H9 (cell line): ENCODE measurements around the gene TENT5C. TPM values are rescaled to one million over a fixed set of nuclear protein-coding genes. Genes with fewer than 3 reads are reported as not detected.

ENCODE experiments used
- DNase-seq: peaks from one replicate; pipeline ENCODE4 v3.0.0-alpha.2; 2017
- H2AFZ ChIP-seq: one replicate; pipeline ENCODE4 v1.6.1; 2013; ENCODE audit warnings: mild to moderate bottlenecking, low read length, control low read depth, moderate library complexity
- H2AK5ac ChIP-seq: 2 replicates; pipeline ENCODE4 v1.6.1; 2013; ENCODE audit warnings: low read length, control low read depth, mixed read lengths; ENCODE audit not compliant: insufficient read length
- H2BK120ac ChIP-seq: one replicate; pipeline ENCODE4 v1.6.1; 2013; ENCODE audit warnings: low read depth, mild to moderate bottlenecking, low read length, control low read depth, inconsistent platforms; ENCODE audit not compliant: poor library complexity, severe bottlenecking
- H2BK12ac ChIP-seq: 2 replicates; pipeline ENCODE4 v1.6.1; 2013; ENCODE audit warnings: low read length, control low read depth, mixed read lengths, low read depth; ENCODE audit not compliant: insufficient read length
- H2BK15ac ChIP-seq: 2 replicates; pipeline ENCODE4 v1.6.1; 2013; ENCODE audit warnings: low read depth, low read length, control low read depth
- H2BK20ac ChIP-seq: one replicate; pipeline ENCODE4 v1.6.1; 2013; ENCODE audit warnings: low read depth, mild to moderate bottlenecking, low read length, control low read depth, inconsistent platforms; ENCODE audit not compliant: poor library complexity, severe bottlenecking
- H2BK5ac ChIP-seq: 2 replicates; pipeline ENCODE4 v1.6.1; 2013; ENCODE audit warnings: low read length, control low read depth, mixed read lengths; ENCODE audit not compliant: insufficient read length
- H3K14ac ChIP-seq: 2 replicates; pipeline ENCODE4 v1.6.1; 2013; ENCODE audit warnings: low read length, control low read depth; ENCODE audit not compliant: insufficient read depth
- H3K18ac ChIP-seq: 2 replicates; pipeline ENCODE4 v1.6.1; 2013; ENCODE audit warnings: low read depth, mild to moderate bottlenecking, mixed read lengths, low read length, control low read depth; ENCODE audit not compliant: insufficient read length
- H3K23ac ChIP-seq: 2 replicates; pipeline ENCODE4 v1.6.1; 2013; ENCODE audit warnings: low read length, control low read depth, mixed read lengths, low read depth; ENCODE audit not compliant: insufficient read length
- H3K23me2 ChIP-seq: 2 replicates; pipeline ENCODE4 v1.6.1; 2013; ENCODE audit warnings: low read depth, mild to moderate bottlenecking, mixed read lengths, low read length, control low read depth; ENCODE audit not compliant: insufficient read length, poor library complexity, severe bottlenecking
- H3K27ac ChIP-seq: 2 replicates; pipeline ENCODE4 v1.5.1; 2013; ENCODE audit warnings: low read length, control low read depth, mixed read lengths, low read depth; ENCODE audit not compliant: insufficient read length
- H3K27me3 ChIP-seq: 2 replicates; pipeline ENCODE4 v1.6.1; 2013; ENCODE audit warnings: low read length, control low read depth, inconsistent platforms; ENCODE audit not compliant: insufficient read depth
- H3K4ac ChIP-seq: 2 replicates; pipeline ENCODE4 v1.6.1; 2013; ENCODE audit warnings: low read depth, mild to moderate bottlenecking, control low read depth, inconsistent platforms, low read length, moderate library complexity
- H3K4me1 ChIP-seq: 2 replicates; pipeline ENCODE4 v1.6.1; 2013; ENCODE audit warnings: low read length, control low read depth, inconsistent platforms; ENCODE audit not compliant: insufficient read depth
- H3K4me2 ChIP-seq: 2 replicates; pipeline ENCODE4 v1.6.1; 2013; ENCODE audit warnings: low read length, control low read depth, mixed read lengths; ENCODE audit not compliant: insufficient read length, insufficient read depth
- H3K56ac ChIP-seq: 2 replicates; pipeline ENCODE4 v1.6.1; 2013; ENCODE audit warnings: low read depth, mild to moderate bottlenecking, mixed read lengths, low read length, control low read depth; ENCODE audit not compliant: insufficient read length
- H3K79me1 ChIP-seq: 2 replicates; pipeline ENCODE4 v1.6.1; 2013; ENCODE audit warnings: low read depth, mild to moderate bottlenecking, moderate library complexity, low read length, control low read depth, inconsistent platforms; ENCODE audit not compliant: insufficient read depth, poor library complexity, severe bottlenecking
- H3K79me2 ChIP-seq: 2 replicates; pipeline ENCODE4 v1.6.1; 2013; ENCODE audit warnings: low read length, control low read depth, inconsistent platforms; ENCODE audit not compliant: insufficient read depth
- H3K9ac ChIP-seq: 2 replicates; pipeline ENCODE4 v1.6.1; 2013; ENCODE audit warnings: low read length, control low read depth, mixed read lengths; ENCODE audit not compliant: insufficient read length; ENCODE audit errors: extremely low read depth
- H3K9me3 ChIP-seq: one replicate; pipeline ENCODE4 v1.6.1; 2013; ENCODE audit warnings: low read depth, low read length, inconsistent platforms; ENCODE audit not compliant: control insufficient read depth
- H3T11ph ChIP-seq: one replicate; pipeline ENCODE4 v1.6.1; 2013; ENCODE audit warnings: mild to moderate bottlenecking, low read length, control low read depth, inconsistent platforms
- H4K20me1 ChIP-seq: one replicate; pipeline ENCODE4 v1.6.1; 2013; ENCODE audit not compliant: control insufficient read depth, insufficient read length, insufficient read depth
- H4K5ac ChIP-seq: 2 replicates; pipeline ENCODE4 v1.6.1; 2013; ENCODE audit warnings: low read depth, mild to moderate bottlenecking, mixed read lengths, low read length, control low read depth; ENCODE audit not compliant: insufficient read length
- H4K8ac ChIP-seq: replicated peaks from 2 replicates; pipeline ENCODE4 v1.6.1; 2013; ENCODE audit warnings: low read length, control low read depth, mixed read lengths, low read depth; ENCODE audit not compliant: insufficient read length
- H4K91ac ChIP-seq: 2 replicates; pipeline ENCODE4 v1.6.1; 2013; ENCODE audit warnings: low read depth, mild to moderate bottlenecking, moderate library complexity, mixed read lengths, low read length, control low read depth; ENCODE audit not compliant: insufficient read length
- H3K27ac Mint-ChIP-seq, 3 experiments: 2 replicates in 2 of 3; 3 replicates in 1 of 3; pipeline ENCODE4 v1.8.0; 2020 to 2021; ENCODE audit warnings: mixed read lengths in 3 of 3, mild to moderate bottlenecking in 1 of 3, moderate library complexity in 1 of 3
- H3K27me3 Mint-ChIP-seq: 2 replicates; pipeline ENCODE4 v1.8.0; 2021; ENCODE audit warnings: low read depth, mild to moderate bottlenecking, moderate library complexity, mixed read lengths
- H3K36me3 Mint-ChIP-seq, 3 experiments: 2 replicates in 2 of 3; 3 replicates in 1 of 3; pipeline ENCODE4 v1.8.0; 2020 to 2021; ENCODE audit warnings: low read depth in 3 of 3, mixed read lengths in 3 of 3; ENCODE audit not compliant: insufficient read depth in 1 of 3
- H3K4me1 Mint-ChIP-seq, 2 experiments: 2 replicates each; pipeline ENCODE4 v1.8.0; 2020; ENCODE audit warnings: mixed read lengths in 2 of 2
- H3K4me3 Mint-ChIP-seq, 2 experiments: 2 replicates in 1 of 2; 3 replicates in 1 of 2; pipeline ENCODE4 v1.8.0; 2020 to 2021; ENCODE audit warnings: mild to moderate bottlenecking in 2 of 2, mixed read lengths in 2 of 2, moderate library complexity in 1 of 2
- H3K9me3 Mint-ChIP-seq, 2 experiments: 2 replicates in 1 of 2; 3 replicates in 1 of 2; pipeline ENCODE4 v1.8.0; 2020; ENCODE audit warnings: mild to moderate bottlenecking in 2 of 2, mixed read lengths in 2 of 2, moderate library complexity in 1 of 2
- CTCF ChIP-seq: fragments of 200-600 bp; sonication (generic); conservative IDR thresholded peaks from 3 replicates; pipeline ENCODE4 v1.8.0; 2021; ENCODE audit warnings: antibody characterized with exemption, mild to moderate bottlenecking
- WGBS: extraction: QIAGEN DNeasy Blood & Tissue Kit; methylation state at CpG from one replicate; pipeline ENCODE4 v1.1.7; 2013; ENCODE audit warnings: missing lambda C conversion rate, low lambda C conversion rate, mixed read lengths; ENCODE audit not compliant: insufficient read length; ENCODE audit errors: extremely low coverage; 5-methylcytosine and 5-hydroxymethylcytosine counted together
- total RNA-seq: library from RNA; stranded (reverse); gene quantifications from 2 replicates; pipeline ENCODE4 v1.2.1, GENCODE V29; 2021

TENT5C gene
- total RNA-seq, 1 experiment from 2014 or later: 0.37 TPM

- Histone ChIP-seq H3K9me3 (no peaks in the 10 kb centered on the region), H4K91ac (no peak overlapping the region), H3K14ac (no peak overlapping the region), H3K4me1 (no peaks in the 10 kb centered on the region), H3K79me1 (no peaks in the 10 kb centered on the region), H4K5ac (no peak overlapping the region), H3K27ac (no peak overlapping the region), H4K8ac (no peak overlapping the region), H3K9ac (no peak overlapping the region), H2AK5ac (no peak overlapping the region), H2BK12ac (no peak overlapping the region), H3K56ac (no peak overlapping the region), H2BK20ac (no peak overlapping the region), H3K4me2 (no peak overlapping the region), H3K27me3 (no peaks in the 10 kb centered on the region), H3K23ac (no peak overlapping the region), H2BK15ac (no peak overlapping the region), H2BK120ac (no peak overlapping the region), H3T11ph (no peak overlapping the region), H3K23me2 (no peaks in the 10 kb centered on the region), H3K4ac (no peak overlapping the region), H3K79me2 (no peaks in the 10 kb centered on the region), H3K18ac (no peak overlapping the region), H4K20me1 (no peaks in the 10 kb centered on the region), H2BK5ac (no peak overlapping the region), H2AFZ (no peak overlapping the region)
- no peak for DNase-seq
- no peak overlapping the region for H3K27ac Mint-ChIP-seq
- H3K9me3 Mint-ChIP-seq: no peaks in the 10 kb centered on the region
- no peak overlapping the region for H3K4me3 Mint-ChIP-seq
- no peaks in the 10 kb centered on the region for H3K36me3 Mint-ChIP-seq
- WGBS: no CpG with 5 or more reads among the region's 2 CpGs
- no peak for TF ChIP-seq CTCF
- peaks cover 8 to 9% of the 10 kb centered on the region in 2 experiments for H3K4me1 Mint-ChIP-seq
- H3K27me3 Mint-ChIP-seq: no peaks in the 10 kb centered on the region; the same call in 1 of the 2 replicates
Observed at GRCh38 chr1:117589544-117589943, 16.3 kb upstream of the TENT5C start.
